Astrocyte (in vitro differentiated cells and primary cell): ENCODE measurements around the gene NR5A2. TPM values are rescaled to one million over a fixed set of nuclear protein-coding genes. Genes with fewer than 3 reads are reported as not detected.

ENCODE experiments used
- DNase-seq: peaks from one replicate; pipeline ENCODE4 v3.0.0-alpha.2; 2010; ENCODE audit warnings: low read depth
- FAIRE-seq: peaks from 2 replicates; lab custom pipeline; 2011; peaks lifted over from hg19 to GRCh38; lab: Jason Lieb, UNC
- H2AFZ ChIP-seq: 2 replicates; pipeline ENCODE4 v1.6.0; 2012; ENCODE audit warnings: low read depth, low read length, inconsistent platforms
- H3K27ac ChIP-seq: 2 replicates; pipeline ENCODE4 v1.5.1; 2011; ENCODE audit warnings: low read depth, low read length, inconsistent platforms
- H3K27me3 ChIP-seq: 2 replicates; pipeline ENCODE4 v1.6.0; 2011; ENCODE audit warnings: low read length, inconsistent platforms; ENCODE audit not compliant: insufficient read depth
- H3K36me3 ChIP-seq: 2 replicates; pipeline ENCODE4 v1.5.1; 2011; ENCODE audit warnings: low read length, inconsistent platforms; ENCODE audit not compliant: insufficient read depth
- H3K4me1 ChIP-seq: 2 replicates; pipeline ENCODE4 v1.5.1; 2011; ENCODE audit warnings: low read length, inconsistent platforms; ENCODE audit not compliant: insufficient read depth
- H3K4me2 ChIP-seq: 2 replicates; pipeline ENCODE4 v1.6.0; 2012; ENCODE audit warnings: low read length, inconsistent platforms
- H3K4me3 ChIP-seq: 2 replicates; pipeline ENCODE4 v1.5.1; 2011; ENCODE audit warnings: low read depth, mild to moderate bottlenecking, low read length, inconsistent platforms; ENCODE audit not compliant: insufficient read depth
- H3K79me2 ChIP-seq: 2 replicates; pipeline ENCODE4 v1.6.0; 2012; ENCODE audit warnings: mild to moderate bottlenecking, low read length, inconsistent platforms; ENCODE audit not compliant: insufficient read depth
- H3K9ac ChIP-seq: 2 replicates; pipeline ENCODE4 v1.6.0; 2012; ENCODE audit warnings: mild to moderate bottlenecking, low read length, inconsistent platforms
- H3K9me3 ChIP-seq: 2 replicates; pipeline ENCODE4 v1.5.1; 2012; ENCODE audit warnings: low read depth, mild to moderate bottlenecking, low read length, inconsistent platforms; ENCODE audit not compliant: insufficient read depth
- H4K20me1 ChIP-seq: 2 replicates; pipeline ENCODE4 v1.6.0; 2012; ENCODE audit warnings: low read length, inconsistent platforms; ENCODE audit not compliant: insufficient read depth
- H3K27ac Mint-ChIP-seq: one replicate; pipeline ENCODE4 v1.8.0; 2021; ENCODE audit warnings: mild to moderate bottlenecking, mixed read lengths; ENCODE audit not compliant: unreplicated experiment
- H3K27me3 Mint-ChIP-seq: one replicate; pipeline ENCODE4 v1.8.0; 2021; ENCODE audit warnings: low read depth, mixed read lengths; ENCODE audit not compliant: unreplicated experiment
- H3K36me3 Mint-ChIP-seq: one replicate; pipeline ENCODE4 v1.8.0; 2021; ENCODE audit warnings: low read depth, mixed read lengths; ENCODE audit not compliant: unreplicated experiment
- H3K4me1 Mint-ChIP-seq: one replicate; pipeline ENCODE4 v1.8.0; 2021; ENCODE audit warnings: low read depth, mixed read lengths; ENCODE audit not compliant: unreplicated experiment
- H3K4me3 Mint-ChIP-seq: one replicate; pipeline ENCODE4 v1.8.0; 2021; ENCODE audit warnings: mild to moderate bottlenecking, moderate library complexity, mixed read lengths; ENCODE audit not compliant: unreplicated experiment
- H3K9me3 Mint-ChIP-seq: one replicate; pipeline ENCODE4 v1.8.0; 2021; ENCODE audit warnings: mild to moderate bottlenecking, mixed read lengths; ENCODE audit not compliant: unreplicated experiment
- CTCF ChIP-seq: IDR thresholded peaks from 2 replicates; pipeline ENCODE4 v1.5.1; 2011; ENCODE audit warnings: low read depth, mild to moderate bottlenecking, inconsistent platforms, low read length, moderate library complexity; ENCODE audit not compliant: insufficient read depth
- EZH2 ChIP-seq: IDR thresholded peaks from 2 replicates; pipeline ENCODE4 v1.6.1; 2012; ENCODE audit warnings: mild to moderate bottlenecking, low read length, inconsistent platforms; ENCODE audit not compliant: insufficient read depth
- total RNA-seq: library from RNA; stranded (reverse); gene quantifications from 2 replicates; pipeline ENCODE4 v1.2.1, GENCODE V29; 2021

NR5A2 gene
- total RNA-seq, 1 donor from 2014 or later: 0.39 TPM

- H4K20me1 ChIP-seq: no peaks in the 10 kb centered on the region
- H3K4me2 ChIP-seq: no peak overlapping the region
- H3K27me3 Mint-ChIP-seq: no peaks in the 10 kb centered on the region
- H3K4me3 ChIP-seq: no peak overlapping the region
- TF ChIP-seq CTCF: no peak
- no peak for TF ChIP-seq EZH2
- peaks cover 10% of the 10 kb centered on the region for H3K4me1 Mint-ChIP-seq
- no peak overlapping the region for H3K4me3 Mint-ChIP-seq
- H3K36me3 ChIP-seq: no peaks in the 10 kb centered on the region
- FAIRE-seq (no peak), DNase-seq (peak; percentile 96)
- H3K27ac ChIP-seq: no peak overlapping the region
- H3K27me3 ChIP-seq: no peaks in the 10 kb centered on the region
- no peak overlapping the region for H3K9ac ChIP-seq
- H3K9me3 ChIP-seq: no peaks in the 10 kb centered on the region
- H3K27ac Mint-ChIP-seq: no peak overlapping the region
- no peak overlapping the region for H2AFZ ChIP-seq
- H3K79me2 ChIP-seq: no peaks in the 10 kb centered on the region
- no peaks in the 10 kb centered on the region for H3K36me3 Mint-ChIP-seq
- no peaks in the 10 kb centered on the region for H3K9me3 Mint-ChIP-seq
- H3K4me1 ChIP-seq: peaks cover 6% of the 10 kb centered on the region
Measured at GRCh38 chr1:200224315-200224714, 196.8 kb downstream of the NR5A2 start.

GRCh38 chr1:200226268-200226968 lies 198.9 kb downstream of the NR5A2 start:
- no peak overlapping the region for H3K4me3 ChIP-seq
- H3K4me1 Mint-ChIP-seq: peaks cover 12% of the 10 kb centered on the region
- no peak overlapping the region for H3K9ac ChIP-seq
- peaks cover 6% of the 10 kb centered on the region for H3K4me1 ChIP-seq
- no peaks in the 10 kb centered on the region for H3K79me2 ChIP-seq
- no peaks in the 10 kb centered on the region for H3K27me3 Mint-ChIP-seq
- no peaks in the 10 kb centered on the region for H3K27me3 ChIP-seq
- no peaks in the 10 kb centered on the region for H3K36me3 ChIP-seq
- H3K36me3 Mint-ChIP-seq: no peaks in the 10 kb centered on the region
- no peak overlapping the region for H3K4me3 Mint-ChIP-seq
- no peak overlapping the region for H2AFZ ChIP-seq
- H3K27ac Mint-ChIP-seq: peak overlapping the region; percentile 67
- FAIRE-seq (no peak), DNase-seq (peak; percentile 48)
- TF ChIP-seq EZH2 (no peak), CTCF (no peak)
- no peaks in the 10 kb centered on the region for H3K9me3 Mint-ChIP-seq
- no peaks in the 10 kb centered on the region for H4K20me1 ChIP-seq
- H3K9me3 ChIP-seq: no peaks in the 10 kb centered on the region
- no peak overlapping the region for H3K4me2 ChIP-seq
- H3K27ac ChIP-seq: no peak overlapping the region

- Histone ChIP-seq H3K4me3 (no peak overlapping the region), H3K4me2 (no peak overlapping the region), H3K4me1 (peaks cover 6% of the 10 kb centered on the region), H3K27me3 (no peaks in the 10 kb centered on the region), H3K27ac (no peak overlapping the region), H3K79me2 (no peaks in the 10 kb centered on the region), H3K9ac (no peak overlapping the region), H3K9me3 (no peaks in the 10 kb centered on the region), H3K36me3 (no peaks in the 10 kb centered on the region), H2AFZ (no peak overlapping the region), H4K20me1 (no peaks in the 10 kb centered on the region)
- H3K36me3 Mint-ChIP-seq: no peaks in the 10 kb centered on the region
- FAIRE-seq (no peak), DNase-seq (no peak)
- TF ChIP-seq CTCF: no peak
- no peak for TF ChIP-seq EZH2
- no peak overlapping the region for H3K27ac Mint-ChIP-seq
- H3K9me3 Mint-ChIP-seq: no peaks in the 10 kb centered on the region
- peaks cover 17% of the 10 kb centered on the region for H3K4me1 Mint-ChIP-seq
- no peaks in the 10 kb centered on the region for H3K27me3 Mint-ChIP-seq
- H3K4me3 Mint-ChIP-seq: no peak overlapping the region
Measured at GRCh38 chr1:200226969-200227303, 199.4 kb downstream of the NR5A2 start.
